ENCODE measurements around the gene ACACA.

ACACA gene

GRCh38 chr17:37373530-37374159 is 33.0 kb downstream of the ACACA start:
- TF ChIP-seq ZNF384 (IDR thresholded peaks at IDR 0.05) (0 out of 2 replicates have a peak, but pooled peaks have one; percentile 24), PKNOX1 (IDR thresholded peaks at IDR 0.05) (no peak)
- CTCF ChIA-PET, result interaction anchor here (0.5 to 2.8 kb wide), 27 partner anchors 9 to 953 kb away, joined by 3 to 34 read pairs (median 4); no protein-coding TSS in a partner anchor
- POLR2A ChIA-PET, result interaction anchor here (0.7 to 1.9 kb wide), 4 partner anchors 12 to 34 kb away, joined by 4 to 7 read pairs (median 6); partner anchors contain the start of genes ACACA and TADA2A
- DNase-seq (ENCODE audit: extremely low spot score), result peak; percentile 67

- TF ChIP-seq ELF4 (IDR thresholded peaks at IDR 0.05) (no peak), BHLHE40 (IDR thresholded peaks at IDR 0.05; ENCODE audit: borderline replicate concordance) (no peak), TARDBP (IDR thresholded peaks at IDR 0.05) (no peak), ARNT (IDR thresholded peaks at IDR 0.05) (no peak), FOXM1 (IDR thresholded peaks at IDR 0.05; ENCODE audit: borderline replicate concordance) (no peak), PKNOX1 (IDR thresholded peaks at IDR 0.05) (no peak), NFRKB (IDR thresholded peaks at IDR 0.05) (no peak), ZNF384 (IDR thresholded peaks at IDR 0.05) (no peak), CTBP1 (IDR thresholded peaks at IDR 0.05; ENCODE audit: borderline replicate concordance) (no peak), FOXA1 (IDR thresholded peaks at IDR 0.05) (no peak), LEF1 (IDR thresholded peaks at IDR 0.05; ENCODE audit: borderline replicate concordance) (no peak), SP1 (IDR thresholded peaks at IDR 0.05) (no peak), SUZ12 (IDR thresholded peaks at IDR 0.05) (no peak), L3MBTL2 (conservative IDR thresholded peaks at IDR 0.05) (no peak)
- POLR2A ChIA-PET, result no interaction called here
- DNase-seq (ENCODE audit: extremely low spot score), result no peak
- CTCF ChIA-PET, result no interaction called here
These were observed 38.1 kb downstream of the ACACA start for GRCh38 chr17:37368577-37368976.

GRCh38 chr17:37365589-37365988 is 41.0 kb downstream of the ACACA start:
- DNase-seq (ENCODE audit: extremely low spot score), result no peak
- POLR2A ChIA-PET, result no interaction called here
- TF ChIP-seq FOXK2 (IDR thresholded peaks at IDR 0.05), result no peak
- no peak for TF ChIP-seq SUZ12 (IDR thresholded peaks at IDR 0.05)
- TF ChIP-seq TARDBP (IDR thresholded peaks at IDR 0.05), result no peak
- no peak for TF ChIP-seq LEF1 (IDR thresholded peaks at IDR 0.05; ENCODE audit: borderline replicate concordance)
- no peak for TF ChIP-seq SP1 (IDR thresholded peaks at IDR 0.05)
- no peak for TF ChIP-seq FOXM1 (IDR thresholded peaks at IDR 0.05; ENCODE audit: borderline replicate concordance)
- no peak for TF ChIP-seq NFRKB (IDR thresholded peaks at IDR 0.05)
- TF ChIP-seq CTBP1 (IDR thresholded peaks at IDR 0.05; ENCODE audit: borderline replicate concordance), result no peak
- TF ChIP-seq L3MBTL2 (conservative IDR thresholded peaks at IDR 0.05), result no peak
- TF ChIP-seq ZNF384 (IDR thresholded peaks at IDR 0.05), result no peak
- TF ChIP-seq FOXA1 (IDR thresholded peaks at IDR 0.05), result no peak
- TF ChIP-seq ARNT (IDR thresholded peaks at IDR 0.05), result no peak
- TF ChIP-seq BHLHE40 (IDR thresholded peaks at IDR 0.05; ENCODE audit: borderline replicate concordance), result no peak
- CTCF ChIA-PET, result no interaction called here

GRCh38 chr17:37361543-37361942 is 45.1 kb downstream of the ACACA start:
- no peak for DNase-seq (ENCODE audit: extremely low spot score)
- TF ChIP-seq NFRKB (IDR thresholded peaks at IDR 0.05), result no peak
- TF ChIP-seq PKNOX1 (IDR thresholded peaks at IDR 0.05), result peak; percentile 43; the same call in 1 of the 2 replicates
- POLR2A ChIA-PET, result interaction anchor here (1.0 to 1.9 kb wide), 3 partner anchors 12 to 95 kb away, joined by 3 to 5 read pairs (median 3); no protein-coding TSS in a partner anchor
- CTCF ChIA-PET, result interaction anchor here (1.6 kb wide), 1 partner anchor 12 kb away, joined by 12 read pairs; no protein-coding TSS in a partner anchor

- TF ChIP-seq SUZ12 (IDR thresholded peaks at IDR 0.05), result no peak
- TF ChIP-seq FOXM1 (IDR thresholded peaks at IDR 0.05; ENCODE audit: borderline replicate concordance), result no peak
- TF ChIP-seq ZNF384 (IDR thresholded peaks at IDR 0.05), result no peak
- no peak for TF ChIP-seq CTBP1 (IDR thresholded peaks at IDR 0.05; ENCODE audit: borderline replicate concordance)
- no peak for TF ChIP-seq LEF1 (IDR thresholded peaks at IDR 0.05; ENCODE audit: borderline replicate concordance)
- no peak for TF ChIP-seq FOXK2 (IDR thresholded peaks at IDR 0.05)
- DNase-seq (ENCODE audit: extremely low spot score), result no peak
- CTCF ChIA-PET, result interaction anchor here (0.5 to 0.8 kb wide), 2 partner anchors 9 to 732 kb away, joined by 3 read pairs; no protein-coding TSS in a partner anchor
- POLR2A ChIA-PET, result interaction anchor here (1.0 to 1.9 kb wide), 2 partner anchors 13 to 94 kb away, joined by 3 to 5 read pairs; no protein-coding TSS in a partner anchor
These were observed 46.0 kb downstream of the ACACA start for GRCh38 chr17:37360632-37361031.

- POLR2A ChIA-PET, result interaction anchor here (0.7 to 2.4 kb wide), 9 partner anchors 8 to 74 kb away, joined by 3 to 8 read pairs (median 4); no protein-coding TSS in a partner anchor
- no peak for TF ChIP-seq HDGF (IDR thresholded peaks at IDR 0.05; ENCODE audit: borderline replicate concordance)
- no peak for TF ChIP-seq ARNT (IDR thresholded peaks at IDR 0.05)
- peak; percentile 71 for TF ChIP-seq L3MBTL2 (conservative IDR thresholded peaks at IDR 0.05)
- no peak for TF ChIP-seq ELF4 (IDR thresholded peaks at IDR 0.05)
- TF ChIP-seq ZNF384 (IDR thresholded peaks at IDR 0.05), result no peak
- peak; percentile 6 for DNase-seq (ENCODE audit: extremely low spot score)
- CTCF ChIA-PET, result interaction anchor here (0.6 to 2.4 kb wide), 2 partner anchors 14 to 90 kb away, joined by 3 to 15 read pairs; no protein-coding TSS in a partner anchor
These were observed 46.9 kb downstream of the ACACA start for GRCh38 chr17:37359682-37360188.

Measured in HEK293T (cell line).